HepG2 (cell line): ENCODE results near the gene HBD. TPM values are rescaled to one million over a fixed set of nuclear protein-coding genes. Genes with fewer than 3 reads are reported as not detected.

Experiments used
- ATAC-seq: fragments of 200-7000 bp; cut with Tn5 transposase; 3 replicates; pipeline ENCODE4 v1.9.1; 2020; ENCODE audit warnings: mild to moderate bottlenecking, moderate library complexity
- BruUV-seq: library from RNA; stranded (reverse); fragments of 400-500 nt; replicated peaks from 2 replicates; lab custom pipeline; 2021; lab: Mats Ljungman, UMichigan
- CTCF ChIA-PET: fragments of 300-600 bp; formaldehyde crosslinking; extraction: SDS; loops from one replicate; lab custom pipeline; 2021; ENCODE audit warnings: low total read pairs, inconsistent platforms, low intra/inter-chr PET ratio; lab: Yijun Ruan, JAX
- POLR2A ChIA-PET: fragments of 350-600 bp; sonication (Branson Sonifier 250); formaldehyde crosslinking; loops from one replicate; lab custom pipeline; 2020; ENCODE audit warnings: antibody characterized with exemption, inconsistent platforms; lab: Yijun Ruan, JAX
- DNase-seq: peaks from one replicate; pipeline ENCODE4 v3.0.0-alpha.2; 2015; ENCODE audit warnings: low spot score
- FAIRE-seq: peaks from 3 replicates; lab custom pipeline; 2011; peaks lifted over from hg19 to GRCh38; lab: Jason Lieb, UNC
- H2AFZ ChIP-seq: one replicate; pipeline ENCODE4 v1.6.1; 2011; ENCODE audit warnings: low read length, inconsistent platforms
- H3K27ac ChIP-seq: fragments of 300-600 bp; 3 replicates; pipeline ENCODE4 v1.8.0; 2011; ENCODE audit warnings: mixed run types, mild to moderate bottlenecking, mixed read lengths, low read length, inconsistent platforms; ENCODE audit not compliant: insufficient read depth; ENCODE audit errors: extremely low read length
- H3K27me3 ChIP-seq, 2 experiments: fragments of 200-600 bp in 1 of 2; 2 replicates in 1 of 2; 3 replicates in 1 of 2; pipeline versions ENCODE4 v1.6.0 to v1.8.0; 2011; ENCODE audit warnings: low read length in 2 of 2, mild to moderate bottlenecking in 2 of 2, moderate library complexity in 2 of 2, inconsistent platforms in 1 of 2; ENCODE audit not compliant: insufficient read depth in 2 of 2, control insufficient read depth in 1 of 2
- H3K36me3 ChIP-seq, 2 experiments: fragments of 200-600 bp in 1 of 2; replicated peaks in 1 of 2; 2 replicates in 1 of 2; 3 replicates in 1 of 2; pipeline versions ENCODE4 v1.5.1 to v1.8.0; 2011; ENCODE audit warnings: low read length in 2 of 2, inconsistent platforms in 1 of 2; ENCODE audit not compliant: insufficient read depth in 2 of 2, control insufficient read depth in 1 of 2
- H3K4me1 ChIP-seq: 2 replicates; pipeline ENCODE4 v1.5.1; 2012; ENCODE audit warnings: low read length, inconsistent platforms; ENCODE audit not compliant: insufficient read depth
- H3K4me2 ChIP-seq: 2 replicates; pipeline ENCODE4 v1.6.0; 2011; ENCODE audit warnings: low read depth, low read length, inconsistent platforms
- H3K4me3 ChIP-seq, 3 experiments: fragments of 200-600 bp in 1 of 3; sonication (generic), shearing (Covaris generic) in 1 of 3; replicated peaks in 1 of 3; 2 replicates each; pipeline ENCODE4 v1.5.1; 2011 to 2016; ENCODE audit warnings: low read length in 3 of 3, inconsistent platforms in 2 of 3, low read depth in 2 of 3, mild to moderate bottlenecking in 2 of 3, control low read depth in 1 of 3, mixed read lengths in 1 of 3; ENCODE audit not compliant: insufficient read depth in 1 of 3
- H3K79me2 ChIP-seq: one replicate; pipeline ENCODE4 v1.6.1; 2011; ENCODE audit warnings: low read length, inconsistent platforms; ENCODE audit not compliant: insufficient read depth
- H3K9ac ChIP-seq: 2 replicates; pipeline ENCODE4 v1.6.0; 2011; ENCODE audit warnings: mild to moderate bottlenecking, low read depth, low read length, inconsistent platforms; ENCODE audit not compliant: insufficient read depth
- H3K9me3 ChIP-seq: 2 replicates; pipeline ENCODE4 v1.5.1; 2012; ENCODE audit warnings: mild to moderate bottlenecking, low read length
- H4K20me1 ChIP-seq: 2 replicates; pipeline ENCODE4 v1.6.0; 2011; ENCODE audit warnings: inconsistent platforms, mild to moderate bottlenecking, low read length, moderate library complexity; ENCODE audit not compliant: insufficient read depth
- AGO2 ChIP-seq: fragments of 200-400 bp; formaldehyde crosslinking; optimal IDR thresholded peaks from 2 replicates; pipeline ENCODE3; 2017; ENCODE audit warnings: mild to moderate bottlenecking, low read depth, low read length, moderate library complexity
- ARNT ChIP-seq: fragments of 450-650 bp; IDR thresholded peaks from 2 replicates; pipeline ENCODE4 v1.6.1; 2017
- CENPBD1 ChIP-seq: sonication (generic); formaldehyde crosslinking; IDR thresholded peaks from 2 replicates; pipeline ENCODE4 v1.8.0; 2022; ENCODE audit warnings: missing genetic modification reagents, low read depth, mild to moderate bottlenecking, borderline replicate concordance
- KDM2A ChIP-seq: sonication (generic); formaldehyde crosslinking; IDR thresholded peaks from 2 replicates; pipeline ENCODE4 v1.4.0; 2020; ENCODE audit warnings: low read depth, missing genetic modification reagents, borderline replicate concordance
- MED1 ChIP-seq: sonication (generic); formaldehyde crosslinking; IDR thresholded peaks from 2 replicates; pipeline ENCODE4 v1.4.0; 2020; ENCODE audit warnings: missing genetic modification reagents
- MXD1 ChIP-seq: sonication (generic); formaldehyde crosslinking; IDR thresholded peaks from 2 replicates; pipeline ENCODE4 v1.4.0; 2020; ENCODE audit warnings: mild to moderate bottlenecking, missing genetic modification reagents
- ONECUT2 ChIP-seq: sonication (generic); formaldehyde crosslinking; IDR thresholded peaks from 2 replicates; pipeline ENCODE4 v1.4.0; 2020; ENCODE audit warnings: missing genetic modification reagents
- SRF ChIP-seq: IDR thresholded peaks from 2 replicates; pipeline ENCODE4 v1.6.1; 2011; ENCODE audit warnings: mild to moderate bottlenecking, low read depth, low read length, moderate library complexity
- TCF7L2 ChIP-seq: IDR thresholded peaks from 2 replicates; pipeline ENCODE4 v1.6.1; 2011; ENCODE audit warnings: mild to moderate bottlenecking, low read depth, low read length, moderate library complexity
- ZBTB25 ChIP-seq: IDR thresholded peaks from 2 replicates; pipeline ENCODE4 v1.6.1; 2018; ENCODE audit warnings: missing genetic modification reagents
- ZNF160 ChIP-seq: sonication (generic); formaldehyde crosslinking; IDR thresholded peaks from 2 replicates; pipeline ENCODE4 v1.8.0; 2022; ENCODE audit warnings: mild to moderate bottlenecking, inconsistent platforms, missing genetic modification reagents
- ZNF326 ChIP-seq: sonication (generic); formaldehyde crosslinking; IDR thresholded peaks from 2 replicates; pipeline ENCODE4 v1.4.0; 2020; ENCODE audit warnings: missing genetic modification reagents, borderline replicate concordance
- ZNF329 ChIP-seq: sonication (generic); formaldehyde crosslinking; IDR thresholded peaks from 2 replicates; pipeline ENCODE4 v1.9.0; 2021; ENCODE audit warnings: low read depth, mild to moderate bottlenecking, missing genetic modification reagents
- ZNF510 ChIP-seq: sonication (generic); formaldehyde crosslinking; IDR thresholded peaks from 2 replicates; pipeline ENCODE4 v1.4.0; 2020; ENCODE audit warnings: low read depth, mild to moderate bottlenecking, missing genetic modification reagents
- ZNF564 ChIP-seq: sonication (generic); formaldehyde crosslinking; IDR thresholded peaks from 2 replicates; pipeline ENCODE4 v1.8.1; 2023; ENCODE audit warnings: mild to moderate bottlenecking, missing genetic modification reagents
- ZNF597 ChIP-seq: sonication (generic); formaldehyde crosslinking; IDR thresholded peaks from 2 replicates; pipeline ENCODE4 v1.5.0; 2020; ENCODE audit warnings: missing genetic modification reagents
- ZNF652 ChIP-seq: IDR thresholded peaks from 2 replicates; pipeline ENCODE4 v1.6.1; 2016; ENCODE audit warnings: low read depth, borderline replicate concordance
- ZNF660 ChIP-seq: sonication (generic); formaldehyde crosslinking; IDR thresholded peaks from 2 replicates; pipeline ENCODE4 v1.5.1; 2020; ENCODE audit warnings: mild to moderate bottlenecking, low read depth, missing genetic modification reagents, borderline replicate concordance
- WGBS: methylation state at CpG from one replicate; pipeline ENCODE4 v1.1.6; 2017; ENCODE audit warnings: low lambda C conversion rate; 5-methylcytosine and 5-hydroxymethylcytosine counted together
- in situ Hi-C: cut with HindIII; loops from 2 replicates; pipeline ENCODE4 v1.10.0; 2017; ENCODE audit warnings: low pct_unique_long_range_greater_than_20kb; ENCODE audit not compliant: extremely low pct_ligation_motif_present
- intact Hi-C: fragments of 100-400 bp; cut with micrococcal nuclease; formaldehyde crosslinking; loops from one replicate; pipeline ENCODE4 v1.10.0; 2022; ENCODE audit not compliant: unreplicated experiment
- polyA plus RNA-seq, 8 experiments: library from polyadenylated mRNA; depleted of rRNA in 3 of 8; stranded (reverse) in 7 of 8; unstranded in 1 of 8; fragments of >200 nt; fragmentation: Illumina TruSeq in 4 of 8; extraction: Trizol in 4 of 8; gene quantifications; 2 replicates each; pipeline versions ENCODE4 v1.2.1 to v1.2.3, GENCODE V29; 2011 to 2016; ENCODE audit warnings: low read depth in 4 of 8, missing spikeins in 1 of 8, mixed read lengths in 1 of 8; ENCODE audit not compliant: insufficient read depth in 1 of 8
- total RNA-seq, 5 experiments: library from RNA; depleted of rRNA; stranded (reverse); fragments of >200 nt; fragmentation: Illumina TruSeq; extraction: Trizol; gene quantifications; 2 replicates each; pipeline ENCODE4 v1.2.3, GENCODE V29; 2016; ENCODE audit warnings: low read depth in 1 of 5

HBD gene
- total and polyA plus RNA-seq, 2 of the 13 experiments (the other 11 are each of a cell fraction or from before 2014, with no cell fraction given) = not detected

GRCh38 chr11:5196731-5197130, 37.6 kb downstream of the HBD start:
- Histone ChIP-seq H4K20me1 (no peaks in the 10 kb centered on the region), H3K27me3 (no peaks in the 10 kb centered on the region), H3K4me2 (no peak overlapping the region), H3K4me1 (no peaks in the 10 kb centered on the region), H3K9me3 (no peaks in the 10 kb centered on the region), H3K36me3 (no peaks in the 10 kb centered on the region), H2AFZ (no peak overlapping the region), H3K79me2 (no peaks in the 10 kb centered on the region), H3K9ac (no peak overlapping the region), H3K4me3 (no peak overlapping the region), H3K27ac (no peak overlapping the region)
- ChIA-PET CTCF (no interaction called here), POLR2A (no interaction called here)
- FAIRE-seq (no peak), ATAC-seq (no peak), DNase-seq (no peak)
- in situ Hi-C loops (no loop called here), intact Hi-C loops (no loop called here)
- TF ChIP-seq ZNF597 (CRISPR knock-in tag) = no peak
- no peak for TF ChIP-seq TCF7L2
- no peak for TF ChIP-seq ZBTB25 (CRISPR knock-in tag)
- TF ChIP-seq ONECUT2 = no peak
- TF ChIP-seq ZNF510 (CRISPR knock-in tag) = no peak
- WGBS = 1% methylated on average over 3 of the region's 3 CpGs
- no TSS peak for BruUV-seq

GRCh38 chr11:5196067-5196466, 38.2 kb downstream of the HBD start:
- intact Hi-C loops = no loop called here
- no peak for ATAC-seq
- no peak for TF ChIP-seq MXD1
- no peak for TF ChIP-seq ZNF564 (CRISPR knock-in tag)
- no peak for TF ChIP-seq ZNF160 (CRISPR knock-in tag)
- no peak for TF ChIP-seq ZNF660 (CRISPR knock-in tag)
- no peak for TF ChIP-seq ZNF326 (CRISPR knock-in tag)
- no peak for TF ChIP-seq MED1
- TF ChIP-seq KDM2A (CRISPR knock-in tag) = no peak
- TF ChIP-seq AGO2 = no peak
- no peak for TF ChIP-seq SRF
- TF ChIP-seq ARNT = no peak
- no peak for TF ChIP-seq ZNF329 (CRISPR knock-in tag)
- TF ChIP-seq ZNF652 (CRISPR knock-in tag) = no peak
- no peak for TF ChIP-seq CENPBD1

More at GRCh38 chr11:5196067-5196466, 38.2 kb downstream of the HBD start:
- H4K20me1 ChIP-seq = no peaks in the 10 kb centered on the region
- 0% methylated on average over 2 of the region's 5 CpGs for WGBS
- no TSS peak for BruUV-seq
- H3K27me3 ChIP-seq = no peaks in the 10 kb centered on the region
- H3K9ac ChIP-seq = no peak overlapping the region
- no peak overlapping the region for H3K27ac ChIP-seq
- POLR2A ChIA-PET = no interaction called here
- CTCF ChIA-PET = no interaction called here
- H2AFZ ChIP-seq = no peak overlapping the region
- in situ Hi-C loops = no loop called here
- no peaks in the 10 kb centered on the region for H3K79me2 ChIP-seq
- no peak overlapping the region for H3K4me3 ChIP-seq
- no peaks in the 10 kb centered on the region for H3K4me1 ChIP-seq
- no peaks in the 10 kb centered on the region for H3K9me3 ChIP-seq
- no peak overlapping the region for H3K4me2 ChIP-seq
- H3K36me3 ChIP-seq = no peaks in the 10 kb centered on the region
- no peak for DNase-seq
- FAIRE-seq = no peak
